H9 (cell line): ENCODE results near the gene IL31RA. TPM values are rescaled to one million over a fixed set of nuclear protein-coding genes. Genes with fewer than 3 reads are reported as not detected.
A peak's percentile ranks its signal among the peaks of the same experiment; 100 is the strongest.

Experiments used
- DNase-seq: peaks from one replicate; pipeline ENCODE4 v3.0.0-alpha.2; 2017
- H2AFZ ChIP-seq: one replicate; pipeline ENCODE4 v1.6.1; 2013; ENCODE audit warnings: mild to moderate bottlenecking, low read length, control low read depth, moderate library complexity
- H2AK5ac ChIP-seq: 2 replicates; pipeline ENCODE4 v1.6.1; 2013; ENCODE audit warnings: low read length, control low read depth, mixed read lengths; ENCODE audit not compliant: insufficient read length
- H2BK120ac ChIP-seq: one replicate; pipeline ENCODE4 v1.6.1; 2013; ENCODE audit warnings: low read depth, mild to moderate bottlenecking, low read length, control low read depth, inconsistent platforms; ENCODE audit not compliant: poor library complexity, severe bottlenecking
- H2BK12ac ChIP-seq: 2 replicates; pipeline ENCODE4 v1.6.1; 2013; ENCODE audit warnings: low read length, control low read depth, mixed read lengths, low read depth; ENCODE audit not compliant: insufficient read length
- H2BK15ac ChIP-seq: 2 replicates; pipeline ENCODE4 v1.6.1; 2013; ENCODE audit warnings: low read depth, low read length, control low read depth
- H2BK20ac ChIP-seq: one replicate; pipeline ENCODE4 v1.6.1; 2013; ENCODE audit warnings: low read depth, mild to moderate bottlenecking, low read length, control low read depth, inconsistent platforms; ENCODE audit not compliant: poor library complexity, severe bottlenecking
- H2BK5ac ChIP-seq: 2 replicates; pipeline ENCODE4 v1.6.1; 2013; ENCODE audit warnings: low read length, control low read depth, mixed read lengths; ENCODE audit not compliant: insufficient read length
- H3K14ac ChIP-seq: 2 replicates; pipeline ENCODE4 v1.6.1; 2013; ENCODE audit warnings: low read length, control low read depth; ENCODE audit not compliant: insufficient read depth
- H3K18ac ChIP-seq: 2 replicates; pipeline ENCODE4 v1.6.1; 2013; ENCODE audit warnings: low read depth, mild to moderate bottlenecking, mixed read lengths, low read length, control low read depth; ENCODE audit not compliant: insufficient read length
- H3K23ac ChIP-seq: 2 replicates; pipeline ENCODE4 v1.6.1; 2013; ENCODE audit warnings: low read length, control low read depth, mixed read lengths, low read depth; ENCODE audit not compliant: insufficient read length
- H3K23me2 ChIP-seq: 2 replicates; pipeline ENCODE4 v1.6.1; 2013; ENCODE audit warnings: low read depth, mild to moderate bottlenecking, mixed read lengths, low read length, control low read depth; ENCODE audit not compliant: insufficient read length, poor library complexity, severe bottlenecking
- H3K27ac ChIP-seq: 2 replicates; pipeline ENCODE4 v1.5.1; 2013; ENCODE audit warnings: low read length, control low read depth, mixed read lengths, low read depth; ENCODE audit not compliant: insufficient read length
- H3K27me3 ChIP-seq: 2 replicates; pipeline ENCODE4 v1.6.1; 2013; ENCODE audit warnings: low read length, control low read depth, inconsistent platforms; ENCODE audit not compliant: insufficient read depth
- H3K4ac ChIP-seq: 2 replicates; pipeline ENCODE4 v1.6.1; 2013; ENCODE audit warnings: low read depth, mild to moderate bottlenecking, control low read depth, inconsistent platforms, low read length, moderate library complexity
- H3K4me1 ChIP-seq: 2 replicates; pipeline ENCODE4 v1.6.1; 2013; ENCODE audit warnings: low read length, control low read depth, inconsistent platforms; ENCODE audit not compliant: insufficient read depth
- H3K4me2 ChIP-seq: 2 replicates; pipeline ENCODE4 v1.6.1; 2013; ENCODE audit warnings: low read length, control low read depth, mixed read lengths; ENCODE audit not compliant: insufficient read length, insufficient read depth
- H3K56ac ChIP-seq: 2 replicates; pipeline ENCODE4 v1.6.1; 2013; ENCODE audit warnings: low read depth, mild to moderate bottlenecking, mixed read lengths, low read length, control low read depth; ENCODE audit not compliant: insufficient read length
- H3K79me1 ChIP-seq: 2 replicates; pipeline ENCODE4 v1.6.1; 2013; ENCODE audit warnings: low read depth, mild to moderate bottlenecking, moderate library complexity, low read length, control low read depth, inconsistent platforms; ENCODE audit not compliant: insufficient read depth, poor library complexity, severe bottlenecking
- H3K79me2 ChIP-seq: 2 replicates; pipeline ENCODE4 v1.6.1; 2013; ENCODE audit warnings: low read length, control low read depth, inconsistent platforms; ENCODE audit not compliant: insufficient read depth
- H3K9ac ChIP-seq: 2 replicates; pipeline ENCODE4 v1.6.1; 2013; ENCODE audit warnings: low read length, control low read depth, mixed read lengths; ENCODE audit not compliant: insufficient read length; ENCODE audit errors: extremely low read depth
- H3K9me3 ChIP-seq: one replicate; pipeline ENCODE4 v1.6.1; 2013; ENCODE audit warnings: low read depth, low read length, inconsistent platforms; ENCODE audit not compliant: control insufficient read depth
- H3T11ph ChIP-seq: one replicate; pipeline ENCODE4 v1.6.1; 2013; ENCODE audit warnings: mild to moderate bottlenecking, low read length, control low read depth, inconsistent platforms
- H4K20me1 ChIP-seq: one replicate; pipeline ENCODE4 v1.6.1; 2013; ENCODE audit not compliant: control insufficient read depth, insufficient read length, insufficient read depth
- H4K5ac ChIP-seq: 2 replicates; pipeline ENCODE4 v1.6.1; 2013; ENCODE audit warnings: low read depth, mild to moderate bottlenecking, mixed read lengths, low read length, control low read depth; ENCODE audit not compliant: insufficient read length
- H4K8ac ChIP-seq: replicated peaks from 2 replicates; pipeline ENCODE4 v1.6.1; 2013; ENCODE audit warnings: low read length, control low read depth, mixed read lengths, low read depth; ENCODE audit not compliant: insufficient read length
- H4K91ac ChIP-seq: 2 replicates; pipeline ENCODE4 v1.6.1; 2013; ENCODE audit warnings: low read depth, mild to moderate bottlenecking, moderate library complexity, mixed read lengths, low read length, control low read depth; ENCODE audit not compliant: insufficient read length
- H3K27ac Mint-ChIP-seq, 3 experiments: 2 replicates in 2 of 3; 3 replicates in 1 of 3; pipeline ENCODE4 v1.8.0; 2020 to 2021; ENCODE audit warnings: mixed read lengths in 3 of 3, mild to moderate bottlenecking in 1 of 3, moderate library complexity in 1 of 3
- H3K27me3 Mint-ChIP-seq: 2 replicates; pipeline ENCODE4 v1.8.0; 2021; ENCODE audit warnings: low read depth, mild to moderate bottlenecking, moderate library complexity, mixed read lengths
- H3K36me3 Mint-ChIP-seq, 3 experiments: 2 replicates in 2 of 3; 3 replicates in 1 of 3; pipeline ENCODE4 v1.8.0; 2020 to 2021; ENCODE audit warnings: low read depth in 3 of 3, mixed read lengths in 3 of 3; ENCODE audit not compliant: insufficient read depth in 1 of 3
- H3K4me1 Mint-ChIP-seq, 2 experiments: 2 replicates each; pipeline ENCODE4 v1.8.0; 2020; ENCODE audit warnings: mixed read lengths in 2 of 2
- H3K4me3 Mint-ChIP-seq, 2 experiments: 2 replicates in 1 of 2; 3 replicates in 1 of 2; pipeline ENCODE4 v1.8.0; 2020 to 2021; ENCODE audit warnings: mild to moderate bottlenecking in 2 of 2, mixed read lengths in 2 of 2, moderate library complexity in 1 of 2
- H3K9me3 Mint-ChIP-seq, 2 experiments: 2 replicates in 1 of 2; 3 replicates in 1 of 2; pipeline ENCODE4 v1.8.0; 2020; ENCODE audit warnings: mild to moderate bottlenecking in 2 of 2, mixed read lengths in 2 of 2, moderate library complexity in 1 of 2
- WGBS: extraction: QIAGEN DNeasy Blood & Tissue Kit; methylation state at CpG from one replicate; pipeline ENCODE4 v1.1.7; 2013; ENCODE audit warnings: missing lambda C conversion rate, low lambda C conversion rate, mixed read lengths; ENCODE audit not compliant: insufficient read length; ENCODE audit errors: extremely low coverage; 5-methylcytosine and 5-hydroxymethylcytosine counted together
- total RNA-seq: library from RNA; stranded (reverse); gene quantifications from 2 replicates; pipeline ENCODE4 v1.2.1, GENCODE V29; 2021
- TF ChIP-seq, protein P1 (sequence below): fragments of 200-600 bp; sonication (generic); conservative IDR thresholded peaks from 3 replicates; pipeline ENCODE4 v1.8.0; 2021; ENCODE audit warnings: antibody characterized with exemption, mild to moderate bottlenecking

IL31RA gene
- total RNA-seq, 1 experiment from 2014 or later, result 0.11 TPM

GRCh38 chr5:55918087-55919035 is 67.2 kb downstream of the IL31RA start:
- no peak overlapping the region for H3T11ph ChIP-seq
- Mint-ChIP-seq H3K36me3 (no peaks in the 10 kb centered on the region), H3K4me3 (no peak overlapping the region), H3K27ac (peak overlapping the region in 1 of 3 experiments; percentile 40; a peak in 2 of 7 replicates), H3K27me3 (no peaks in the 10 kb centered on the region), H3K4me1 (peaks cover 6% of the 10 kb centered on the region in 2 experiments; a peak in 3 of 4 replicates), H3K9me3 (no peaks in the 10 kb centered on the region)
- H2BK5ac ChIP-seq, result no peak overlapping the region
- H2AK5ac ChIP-seq, result no peak overlapping the region
- no peak overlapping the region for H2BK120ac ChIP-seq
- H3K79me1 ChIP-seq, result no peaks in the 10 kb centered on the region
- H2BK12ac ChIP-seq, result no peak overlapping the region
- no peaks in the 10 kb centered on the region for H3K4me1 ChIP-seq
- H3K14ac ChIP-seq, result no peak overlapping the region
- TF ChIP-seq, protein P1, sequence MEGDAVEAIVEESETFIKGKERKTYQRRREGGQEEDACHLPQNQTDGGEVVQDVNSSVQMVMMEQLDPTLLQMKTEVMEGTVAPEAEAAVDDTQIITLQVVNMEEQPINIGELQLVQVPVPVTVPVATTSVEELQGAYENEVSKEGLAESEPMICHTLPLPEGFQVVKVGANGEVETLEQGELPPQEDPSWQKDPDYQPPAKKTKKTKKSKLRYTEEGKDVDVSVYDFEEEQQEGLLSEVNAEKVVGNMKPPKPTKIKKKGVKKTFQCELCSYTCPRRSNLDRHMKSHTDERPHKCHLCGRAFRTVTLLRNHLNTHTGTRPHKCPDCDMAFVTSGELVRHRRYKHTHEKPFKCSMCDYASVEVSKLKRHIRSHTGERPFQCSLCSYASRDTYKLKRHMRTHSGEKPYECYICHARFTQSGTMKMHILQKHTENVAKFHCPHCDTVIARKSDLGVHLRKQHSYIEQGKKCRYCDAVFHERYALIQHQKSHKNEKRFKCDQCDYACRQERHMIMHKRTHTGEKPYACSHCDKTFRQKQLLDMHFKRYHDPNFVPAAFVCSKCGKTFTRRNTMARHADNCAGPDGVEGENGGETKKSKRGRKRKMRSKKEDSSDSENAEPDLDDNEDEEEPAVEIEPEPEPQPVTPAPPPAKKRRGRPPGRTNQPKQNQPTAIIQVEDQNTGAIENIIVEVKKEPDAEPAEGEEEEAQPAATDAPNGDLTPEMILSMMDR, result no peak
- H2BK20ac ChIP-seq, result no peak overlapping the region
- no peak overlapping the region for H4K8ac ChIP-seq
- H2AFZ ChIP-seq, result no peak overlapping the region
- no peaks in the 10 kb centered on the region for H3K27me3 ChIP-seq
- no peak overlapping the region for H2BK15ac ChIP-seq
- H3K9me3 ChIP-seq, result no peaks in the 10 kb centered on the region
- H4K20me1 ChIP-seq, result no peaks in the 10 kb centered on the region
- no peak for DNase-seq
- no peak overlapping the region for H4K91ac ChIP-seq
- H3K23ac ChIP-seq, result no peak overlapping the region
- WGBS, result no CpG with 5 or more reads among the region's 17 CpGs
- H3K56ac ChIP-seq, result no peak overlapping the region
- no peaks in the 10 kb centered on the region for H3K79me2 ChIP-seq
- no peaks in the 10 kb centered on the region for H3K23me2 ChIP-seq
- H3K4me2 ChIP-seq, result no peak overlapping the region
- H3K27ac ChIP-seq, result no peak overlapping the region
- H3K4ac ChIP-seq, result no peak overlapping the region
- no peak overlapping the region for H4K5ac ChIP-seq
- H3K18ac ChIP-seq, result no peak overlapping the region
- H3K9ac ChIP-seq, result no peak overlapping the region
